IPS DF 4.7 (cell line): ENCODE data around the gene ANKZF1.

Experiments used
- DNase-seq: peaks from one replicate; pipeline ENCODE4 v3.0.0-alpha.2; 2013; ENCODE audit warnings: low spot score; ENCODE audit errors: extremely low read depth

ANKZF1 gene

DNA sequence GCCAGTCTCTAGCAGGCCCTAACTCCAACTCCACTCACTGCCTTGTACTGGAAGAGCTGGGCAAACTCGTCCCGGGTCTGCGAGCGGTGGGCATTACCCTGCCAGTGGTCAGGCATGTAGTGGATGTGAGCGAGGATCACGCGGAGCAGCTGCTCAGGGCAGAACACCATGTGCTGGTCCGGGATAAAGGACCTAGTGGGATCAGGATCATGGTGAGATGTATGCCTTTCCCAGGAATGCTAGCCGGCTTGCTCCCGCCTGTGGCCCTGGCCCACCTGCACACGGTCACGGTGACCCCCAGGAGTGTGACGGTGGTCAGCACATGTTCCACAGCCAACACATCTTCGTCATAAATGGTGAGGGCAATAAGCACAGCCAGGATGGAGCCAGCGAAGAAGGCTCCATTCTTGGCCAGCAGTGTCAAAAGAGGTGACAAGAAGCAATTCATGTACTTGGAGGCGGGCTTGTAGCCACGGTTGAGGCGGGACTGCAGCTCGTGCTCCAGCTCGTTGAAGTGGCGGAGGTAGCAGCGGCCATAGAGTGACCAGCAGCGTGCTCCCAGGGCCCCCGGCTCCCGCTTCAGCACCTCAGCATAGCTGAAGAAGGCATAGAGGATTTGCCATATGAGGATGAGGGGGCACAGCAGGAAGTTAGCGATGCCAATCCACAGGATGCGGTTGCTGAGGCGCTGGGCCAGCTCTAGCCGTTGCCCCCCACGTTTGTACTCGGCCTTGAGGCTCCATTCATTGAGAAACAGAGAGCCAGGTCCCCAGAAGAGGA, 5.6 kb upstream of the ANKZF1 start:
- DNase-seq, result no peak

- DNase-seq, result no peak
Measured at GRCh38 chr2:219225350-219225749, 4.3 kb upstream of the ANKZF1 start.

- no peak for DNase-seq
Measured at GRCh38 chr2:219228041-219228910, 1.3 kb upstream of the ANKZF1 start.

GRCh38 chr2:219228911-219229304, 698 bp upstream of the ANKZF1 start:
- DNase-seq, result no peak

DNA sequence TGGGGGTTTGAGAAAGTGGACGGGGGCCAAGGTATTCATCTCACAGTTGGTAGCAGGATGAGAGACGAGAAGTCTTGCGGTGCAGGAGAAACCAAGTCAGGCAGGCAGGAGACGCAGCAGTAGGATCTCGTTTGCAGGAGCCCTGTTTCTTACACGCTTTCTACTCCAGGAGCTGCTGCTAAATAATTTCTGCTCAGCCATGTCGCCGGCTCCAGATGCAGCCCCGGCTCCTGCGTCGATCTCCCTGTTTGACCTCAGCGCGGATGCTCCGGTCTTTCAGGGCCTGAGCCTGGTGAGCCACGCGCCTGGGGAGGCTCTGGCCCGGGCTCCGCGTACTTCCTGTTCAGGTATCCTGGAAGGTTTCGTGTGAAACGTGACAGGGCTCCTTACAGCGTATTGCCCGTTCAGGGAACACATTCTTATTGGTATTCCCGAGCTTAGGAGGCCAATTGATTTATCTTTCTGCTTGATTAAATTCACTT, 494 bp downstream of the ANKZF1 start:
- DNase-seq, result no peak

- DNase-seq, result no peak
Measured at GRCh38 chr2:219234331-219234730, 4.7 kb downstream of the ANKZF1 start.

- no peak for DNase-seq
Measured at GRCh38 chr2:219243291-219243761, 13.7 kb downstream of the ANKZF1 start.

- no peak for DNase-seq
Measured at GRCh38 chr2:219244789-219245147, 15.2 kb downstream of the ANKZF1 start.

- no peak for DNase-seq
Measured at GRCh38 chr2:219245148-219245898, 15.7 kb downstream of the ANKZF1 start, which contains the start of the genes GLB1L and STK16. GLB1L (minus strand) TSS chr2:219245444; CDS start chr2:219243573, 1,871 bp downstream. STK16 (plus strand) TSS chr2:219245479; CDS start chr2:219246000, 521 bp downstream.

DNA sequence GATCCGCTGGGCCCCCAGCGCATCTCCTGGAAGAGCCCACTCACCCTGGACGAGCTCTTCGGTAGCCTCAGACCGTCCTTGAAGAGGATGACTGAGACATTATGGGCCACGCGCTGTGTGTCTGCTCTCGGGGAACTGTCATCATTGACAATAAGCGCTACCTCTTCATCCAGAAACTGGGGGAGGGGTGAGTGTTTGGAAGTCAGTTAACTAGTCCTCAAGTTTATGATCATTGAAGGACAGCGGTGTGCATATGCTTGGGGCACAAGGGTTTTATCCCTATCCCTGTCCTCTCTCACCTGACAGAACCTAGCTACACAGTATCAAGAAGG, 16.3 kb downstream of the ANKZF1 start:
- DNase-seq, result no peak

GRCh38 chr2:219246559-219246958, 17.0 kb downstream of the ANKZF1 start:
- no peak for DNase-seq

- DNase-seq, result no peak
Measured at GRCh38 chr2:219247678-219248642, 18.4 kb downstream of the ANKZF1 start.

DNA sequence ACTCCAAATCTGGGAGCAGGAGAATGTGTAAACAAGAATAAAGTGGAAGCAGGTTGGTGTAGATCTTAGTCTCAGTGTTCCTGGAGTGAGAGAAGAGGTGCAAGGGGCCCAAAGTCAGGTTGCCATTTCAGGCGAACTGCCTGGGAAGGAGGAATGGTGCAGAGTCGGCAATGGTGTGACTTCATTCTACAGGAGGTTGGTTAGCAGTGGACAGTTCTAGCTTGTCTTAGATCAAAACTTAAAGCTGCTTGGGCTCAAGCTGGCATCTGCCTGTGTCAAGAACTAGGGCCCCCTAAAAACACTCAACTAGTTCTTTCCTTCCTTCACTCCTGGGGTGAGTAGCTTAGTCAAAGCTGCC, 19.2 kb downstream of the ANKZF1 start:
- no peak for DNase-seq

DNA sequence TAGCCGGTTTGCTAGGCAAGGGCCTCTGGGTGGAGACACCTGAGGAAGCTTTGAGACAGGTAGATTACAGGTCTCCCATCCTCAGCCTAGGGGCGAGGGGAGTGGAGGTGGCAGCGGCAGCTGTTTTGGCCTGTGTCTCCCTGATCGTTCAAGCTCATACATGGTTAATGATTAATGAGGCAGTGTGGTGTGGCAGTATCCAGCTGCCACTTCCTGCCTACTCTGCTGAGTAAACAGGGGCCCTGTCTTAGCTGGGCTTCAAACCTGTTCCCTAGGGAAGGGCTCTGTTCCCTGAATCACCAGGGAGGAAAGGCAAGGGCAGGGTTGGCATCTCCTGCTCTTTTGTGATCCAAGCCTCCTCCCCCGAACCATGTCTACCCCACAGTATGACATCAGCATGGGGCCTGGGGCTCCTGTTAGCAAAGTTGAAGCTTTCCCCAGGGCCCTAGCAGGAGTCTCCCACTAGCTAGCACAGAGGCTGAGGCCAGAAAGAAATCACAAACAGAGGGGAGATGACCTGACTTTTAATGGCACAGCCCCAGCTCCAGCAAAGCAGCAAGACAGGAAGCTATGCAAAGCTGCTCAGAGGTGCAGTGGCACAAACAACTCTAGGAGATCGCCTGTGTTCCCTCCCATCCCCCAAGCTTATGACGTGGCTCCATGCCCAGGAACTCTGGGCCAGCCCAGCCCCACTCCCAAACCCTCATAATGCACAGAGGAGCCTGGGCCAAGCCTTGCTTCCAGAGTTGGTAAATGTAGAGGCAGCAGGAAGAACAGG, 19.8 kb downstream of the ANKZF1 start:
- no peak for DNase-seq

DNA sequence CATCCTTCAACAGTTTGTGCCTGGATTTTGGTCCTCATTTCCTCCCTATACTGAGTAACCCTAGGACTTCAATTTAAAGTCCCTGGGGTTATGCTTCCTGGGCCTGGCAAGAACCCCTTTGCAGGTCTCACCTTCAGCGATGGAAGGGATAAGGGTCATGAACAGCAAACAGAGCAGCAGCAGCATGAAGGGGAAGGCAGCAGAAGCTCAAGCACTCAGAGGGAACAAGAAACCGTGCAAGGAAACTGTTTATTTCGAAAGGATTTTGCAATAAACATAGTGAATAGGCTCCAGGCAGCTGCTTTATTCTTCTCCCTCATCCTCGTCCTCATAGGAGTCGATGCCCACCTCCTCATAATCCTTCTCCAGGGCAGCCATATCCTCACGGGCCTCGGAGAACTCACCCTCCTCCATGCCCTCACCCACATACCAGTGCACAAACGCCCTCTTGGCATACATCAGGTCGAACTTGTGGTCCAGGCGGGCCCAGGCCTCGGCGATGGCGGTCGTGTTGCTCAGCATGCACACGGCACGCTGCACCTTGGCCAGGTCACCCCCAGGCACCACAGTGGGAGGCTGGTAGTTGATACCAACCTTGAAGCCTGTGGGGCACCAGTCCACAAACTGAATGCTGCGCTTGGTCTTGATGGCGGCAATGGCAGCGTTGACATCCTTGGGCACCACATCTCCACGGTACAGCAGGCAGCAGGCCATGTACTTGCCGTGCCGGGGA, 20.6 kb downstream of the ANKZF1 start:
- DNase-seq, result no peak

DNA sequence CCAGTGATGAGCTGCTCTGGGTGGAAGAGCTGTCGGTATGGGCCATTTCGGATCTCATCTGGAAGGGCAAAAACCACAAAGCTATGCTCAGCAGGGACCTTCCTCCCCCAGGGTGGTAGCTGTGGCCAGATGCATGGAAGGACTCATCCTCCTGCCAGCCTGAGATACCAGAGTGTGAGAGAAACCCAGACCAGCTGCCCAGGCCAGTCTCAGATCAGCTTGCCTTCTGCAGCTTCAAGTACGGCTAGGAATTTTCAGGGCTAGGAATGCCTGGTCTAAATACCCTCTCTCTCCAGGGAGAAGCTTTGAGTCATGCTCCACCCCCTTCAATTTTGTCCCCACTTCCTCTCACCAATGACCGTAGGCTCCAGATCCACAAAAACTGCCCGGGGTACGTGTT, 22.1 kb downstream of the ANKZF1 start:
- no peak for DNase-seq

GRCh38 chr2:219252084-219252483, 22.5 kb downstream of the ANKZF1 start:
- no peak for DNase-seq

- no peak for DNase-seq
Measured at GRCh38 chr2:219252570-219252899, 22.9 kb downstream of the ANKZF1 start.
